HG03432 (cell line): ENCODE measurements around the gene ARHGAP11A.
"Not testable (repeated sequence)": the region's sequence is repeated elsewhere in the genome, so short reads cannot be mapped to it uniquely, and the experiment has no call there.

Experiments
- ATAC-seq: cut with Tn5 transposase; IDR thresholded peaks from one replicate; pipeline ENCODE4 v1.9.1; 2021; ENCODE audit warnings: mild to moderate bottlenecking, moderate library complexity; ENCODE audit not compliant: unreplicated experiment

The ARHGAP11A gene, protein sequence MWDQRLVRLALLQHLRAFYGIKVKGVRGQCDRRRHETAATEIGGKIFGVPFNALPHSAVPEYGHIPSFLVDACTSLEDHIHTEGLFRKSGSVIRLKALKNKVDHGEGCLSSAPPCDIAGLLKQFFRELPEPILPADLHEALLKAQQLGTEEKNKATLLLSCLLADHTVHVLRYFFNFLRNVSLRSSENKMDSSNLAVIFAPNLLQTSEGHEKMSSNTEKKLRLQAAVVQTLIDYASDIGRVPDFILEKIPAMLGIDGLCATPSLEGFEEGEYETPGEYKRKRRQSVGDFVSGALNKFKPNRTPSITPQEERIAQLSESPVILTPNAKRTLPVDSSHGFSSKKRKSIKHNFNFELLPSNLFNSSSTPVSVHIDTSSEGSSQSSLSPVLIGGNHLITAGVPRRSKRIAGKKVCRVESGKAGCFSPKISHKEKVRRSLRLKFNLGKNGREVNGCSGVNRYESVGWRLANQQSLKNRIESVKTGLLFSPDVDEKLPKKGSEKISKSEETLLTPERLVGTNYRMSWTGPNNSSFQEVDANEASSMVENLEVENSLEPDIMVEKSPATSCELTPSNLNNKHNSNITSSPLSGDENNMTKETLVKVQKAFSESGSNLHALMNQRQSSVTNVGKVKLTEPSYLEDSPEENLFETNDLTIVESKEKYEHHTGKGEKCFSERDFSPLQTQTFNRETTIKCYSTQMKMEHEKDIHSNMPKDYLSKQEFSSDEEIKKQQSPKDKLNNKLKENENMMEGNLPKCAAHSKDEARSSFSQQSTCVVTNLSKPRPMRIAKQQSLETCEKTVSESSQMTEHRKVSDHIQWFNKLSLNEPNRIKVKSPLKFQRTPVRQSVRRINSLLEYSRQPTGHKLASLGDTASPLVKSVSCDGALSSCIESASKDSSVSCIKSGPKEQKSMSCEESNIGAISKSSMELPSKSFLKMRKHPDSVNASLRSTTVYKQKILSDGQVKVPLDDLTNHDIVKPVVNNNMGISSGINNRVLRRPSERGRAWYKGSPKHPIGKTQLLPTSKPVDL

DNA sequence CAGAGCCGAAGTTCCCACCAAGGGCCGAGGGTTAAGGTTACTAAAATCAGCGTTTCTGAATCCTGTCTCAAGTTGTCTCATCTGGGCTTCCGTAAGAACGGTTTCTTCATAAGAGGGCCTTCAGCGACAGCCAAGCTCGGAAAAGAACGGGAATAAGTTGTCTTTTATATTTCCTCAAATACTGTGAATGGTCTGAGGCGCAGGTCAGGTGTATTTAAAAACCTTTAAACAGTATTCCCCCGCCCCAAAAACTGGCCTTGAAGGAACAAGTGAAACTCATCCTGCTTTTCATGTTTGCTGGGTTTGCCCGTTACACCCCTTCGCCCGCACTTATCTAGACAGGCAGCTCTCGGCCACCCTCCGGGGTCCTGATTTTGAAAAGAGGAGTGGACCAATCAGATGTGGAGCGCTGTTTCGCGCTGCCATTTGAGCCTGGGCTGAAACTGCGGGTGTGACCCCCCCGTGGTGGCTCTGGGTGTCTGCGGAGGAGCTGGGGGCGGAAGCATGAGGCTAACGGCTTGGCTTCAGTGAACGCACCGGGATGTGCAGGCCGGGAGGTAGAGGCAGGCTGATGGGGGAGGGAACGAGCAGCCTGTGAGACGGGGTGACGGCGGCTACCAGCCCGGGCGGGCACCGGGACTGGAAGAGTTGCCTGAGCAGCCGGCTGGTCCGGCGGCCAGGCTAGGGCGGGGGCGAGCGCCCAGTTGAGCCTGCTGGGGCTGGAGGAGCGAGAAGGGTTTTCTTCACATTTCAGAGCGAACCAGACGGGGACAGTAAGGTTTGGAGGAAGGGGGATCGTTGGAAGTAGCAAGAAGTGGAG lies at the start of gene ARHGAP11A:
Gene ARHGAP11A, plus strand, starts transcription at position 454 of the 820 bp plus-strand sequence. CDS start 708 bp downstream, outside the sequence.
- ATAC-seq: peak; percentile 83

DNA sequence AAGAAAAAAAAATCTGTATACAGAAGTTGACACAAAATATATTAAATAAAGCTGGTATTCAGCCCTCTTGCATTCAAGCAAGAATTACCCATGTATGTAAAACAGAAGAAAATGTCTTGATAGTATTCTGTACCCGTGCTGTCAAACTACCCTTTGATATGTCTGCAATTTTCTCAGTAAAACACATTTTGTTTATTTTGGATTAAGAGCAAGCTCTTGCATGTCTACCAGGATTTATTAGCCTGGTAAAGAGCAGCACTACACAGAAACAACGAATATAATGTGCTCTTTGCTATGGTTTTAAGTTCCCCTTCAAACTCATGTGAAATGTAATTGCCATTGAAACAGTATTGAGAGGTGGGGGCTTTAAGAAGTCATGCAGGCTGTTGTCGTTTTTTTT lies 46.3 kb upstream of the ARHGAP11A start:
- ATAC-seq: not testable (repeated sequence)

DNA sequence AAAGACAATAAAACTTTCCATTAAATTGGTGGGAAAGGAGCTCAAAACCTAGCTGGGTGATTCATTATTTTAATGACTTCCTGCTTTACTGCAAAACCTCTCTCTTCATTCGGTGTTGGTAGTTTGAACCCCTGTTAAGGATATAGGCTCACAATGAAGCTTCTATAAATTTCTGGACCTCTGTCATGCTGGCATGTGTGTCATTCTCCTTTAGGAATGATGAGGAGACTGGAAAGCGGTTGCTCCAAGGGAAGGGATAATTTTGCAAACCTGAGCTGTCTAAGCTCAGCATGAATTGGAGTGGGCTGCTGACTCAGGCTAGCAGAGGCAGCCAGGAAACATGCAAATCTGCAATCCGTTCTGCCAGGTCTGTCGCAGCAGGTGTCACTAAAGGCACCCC lies 36.8 kb upstream of the ARHGAP11A start:
- not testable (repeated sequence) for ATAC-seq

DNA sequence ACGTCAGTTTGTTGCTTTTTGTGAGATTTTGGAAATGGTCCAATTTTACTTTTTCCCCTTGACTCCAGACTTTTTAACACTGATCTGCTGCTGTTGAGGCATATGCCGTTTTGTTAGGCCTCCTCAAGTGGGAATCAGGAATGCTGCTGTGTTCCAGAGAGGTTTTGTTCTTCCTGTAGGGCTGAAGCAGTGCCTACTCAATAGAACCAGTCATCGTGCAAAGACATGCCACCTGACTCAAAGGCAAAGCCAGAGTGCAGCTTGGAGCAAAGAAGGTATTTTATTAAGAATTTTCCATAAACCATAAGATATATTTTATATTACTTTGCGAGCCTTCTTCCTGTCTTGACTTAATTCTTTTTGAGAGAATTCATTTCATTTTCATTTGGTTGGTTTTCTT lies 29.5 kb upstream of the ARHGAP11A start:
- ATAC-seq: not testable (repeated sequence)

DNA sequence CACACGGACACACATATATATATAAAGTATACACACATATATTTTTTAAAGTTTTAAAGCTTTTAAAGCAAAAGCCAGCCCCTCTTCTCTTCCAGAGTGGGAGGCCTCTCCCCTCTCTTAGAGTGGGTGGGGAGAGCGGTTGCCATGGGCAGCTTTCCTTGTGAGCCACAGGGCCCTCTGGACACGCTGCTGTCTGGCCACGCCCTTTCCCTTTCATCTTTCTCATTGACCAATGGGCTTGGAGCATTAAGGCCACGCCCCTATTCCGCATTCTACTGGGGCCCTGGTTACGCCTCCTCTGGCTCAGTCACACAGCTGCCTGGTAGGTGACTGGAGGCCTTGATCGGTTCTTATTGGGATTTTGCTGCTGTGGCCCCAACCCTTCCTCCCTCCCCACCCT lies 22.2 kb upstream of the ARHGAP11A start, which contains the start of gene GOLGA8N:
Gene GOLGA8N, plus strand, starts transcription at position 306 of the 400 bp plus-strand sequence.
- not testable (repeated sequence) for ATAC-seq

DNA sequence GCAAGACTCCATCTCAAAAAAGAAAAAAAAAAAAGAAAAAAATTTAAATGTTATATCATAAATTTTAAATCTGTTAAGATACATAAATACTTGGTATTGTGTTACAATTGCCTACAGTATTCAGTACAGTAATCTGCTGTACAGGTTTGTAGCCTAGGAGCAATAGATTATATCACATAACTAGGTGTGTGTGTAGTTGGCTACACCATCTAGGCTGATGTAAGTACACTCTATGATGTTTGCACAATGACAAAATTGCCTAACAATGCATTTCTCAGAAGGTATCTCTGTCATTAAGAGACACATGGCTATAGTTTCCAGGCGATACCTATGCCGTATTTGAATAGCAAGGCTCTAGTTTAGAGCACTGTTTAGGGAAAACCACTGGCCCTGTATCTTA lies 5.8 kb upstream of the ARHGAP11A start:
- not testable (repeated sequence) for ATAC-seq

DNA sequence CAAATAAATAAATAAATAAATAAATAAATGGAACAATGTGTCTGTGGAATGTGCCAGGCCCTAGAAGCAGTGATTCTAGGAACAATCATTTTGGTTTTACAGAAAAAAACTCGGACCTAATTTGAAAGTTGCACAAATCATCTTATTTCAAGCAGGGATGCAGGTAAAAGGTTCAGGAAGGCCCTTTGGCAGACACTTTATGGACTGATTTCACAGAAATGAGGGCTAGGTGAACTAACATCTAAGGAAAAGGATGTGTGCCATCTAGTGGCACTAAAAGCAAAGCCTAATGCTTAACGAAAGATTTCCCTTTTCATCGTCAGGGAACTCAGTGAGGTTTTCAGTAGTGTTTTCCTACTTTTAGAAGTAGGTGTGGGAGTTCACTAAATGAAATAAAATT lies 4.6 kb upstream of the ARHGAP11A start:
- ATAC-seq: not testable (repeated sequence)

DNA sequence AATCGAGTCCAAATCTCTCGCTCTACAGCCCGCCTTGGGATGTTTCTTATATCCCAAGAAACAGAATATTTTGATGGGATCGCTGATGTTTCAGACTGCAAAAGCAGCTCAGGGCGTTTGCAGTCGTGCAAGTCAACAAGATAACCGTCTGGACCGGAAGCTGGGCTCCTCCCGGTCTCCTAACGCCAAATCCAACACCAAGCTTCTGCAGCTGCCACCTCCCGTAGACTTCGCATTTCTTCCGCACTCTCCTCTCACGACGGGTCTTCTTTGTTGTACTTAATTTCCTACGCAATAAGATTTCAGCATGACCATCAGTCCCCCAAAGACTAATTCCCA lies 623 bp upstream of the ARHGAP11A start:
- peak; percentile 27 for ATAC-seq

DNA sequence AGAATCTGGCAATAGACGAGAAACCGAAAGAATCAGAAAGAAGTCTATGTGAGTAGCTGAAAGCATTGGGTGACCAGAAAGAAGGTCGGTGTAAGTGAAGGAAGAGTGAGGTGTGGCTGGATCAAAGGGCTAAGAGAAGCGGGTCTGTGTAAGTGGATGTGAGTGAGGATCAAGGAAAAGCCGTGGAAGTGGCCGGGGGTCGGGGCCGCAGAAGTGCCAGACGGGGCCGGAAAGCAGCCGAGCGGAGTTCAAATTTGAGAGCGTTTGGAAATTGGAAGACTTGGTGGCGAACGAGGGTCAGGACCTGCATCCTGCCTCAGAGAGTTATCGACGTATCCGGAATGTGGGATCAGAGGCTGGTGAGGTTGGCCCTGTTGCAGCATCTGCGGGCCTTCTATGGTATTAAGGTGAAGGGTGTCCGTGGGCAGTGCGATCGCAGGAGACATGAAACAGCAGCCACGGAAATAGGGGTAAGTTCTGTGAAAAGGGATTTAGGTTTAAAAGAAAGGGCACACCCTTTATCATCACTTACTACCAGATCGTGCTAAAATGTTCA lies 645 bp downstream of the ARHGAP11A start:
- peak; percentile 25 for ATAC-seq

DNA sequence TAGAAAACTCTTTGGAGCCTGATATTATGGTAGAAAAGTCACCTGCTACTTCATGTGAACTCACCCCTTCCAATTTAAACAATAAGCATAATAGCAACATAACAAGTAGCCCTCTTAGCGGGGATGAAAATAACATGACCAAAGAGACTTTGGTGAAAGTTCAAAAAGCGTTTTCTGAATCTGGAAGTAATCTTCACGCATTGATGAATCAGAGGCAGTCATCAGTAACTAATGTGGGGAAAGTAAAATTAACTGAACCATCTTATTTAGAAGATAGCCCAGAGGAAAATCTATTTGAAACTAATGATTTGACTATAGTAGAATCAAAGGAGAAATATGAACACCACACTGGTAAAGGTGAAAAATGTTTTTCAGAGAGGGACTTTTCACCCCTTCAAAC lies 21.1 kb downstream of the ARHGAP11A start:
- ATAC-seq: no peak

DNA sequence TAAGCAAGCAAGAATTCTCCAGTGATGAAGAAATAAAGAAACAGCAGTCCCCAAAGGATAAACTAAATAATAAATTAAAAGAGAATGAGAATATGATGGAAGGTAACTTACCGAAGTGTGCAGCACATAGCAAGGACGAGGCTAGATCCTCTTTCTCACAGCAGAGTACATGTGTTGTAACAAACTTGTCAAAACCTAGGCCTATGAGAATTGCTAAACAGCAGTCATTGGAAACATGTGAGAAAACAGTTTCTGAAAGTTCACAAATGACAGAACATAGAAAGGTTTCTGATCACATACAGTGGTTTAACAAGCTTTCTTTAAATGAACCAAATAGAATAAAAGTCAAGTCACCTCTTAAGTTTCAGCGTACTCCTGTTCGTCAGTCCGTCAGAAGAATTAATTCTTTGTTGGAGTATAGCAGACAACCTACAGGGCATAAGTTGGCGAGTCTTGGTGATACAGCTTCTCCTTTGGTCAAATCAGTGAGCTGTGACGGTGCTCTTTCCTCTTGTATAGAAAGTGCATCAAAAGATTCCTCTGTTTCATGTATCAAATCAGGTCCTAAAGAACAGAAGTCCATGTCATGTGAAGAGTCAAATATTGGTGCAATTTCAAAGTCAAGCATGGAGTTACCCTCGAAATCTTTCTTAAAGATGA lies 21.7 kb downstream of the ARHGAP11A start:
- no peak for ATAC-seq

DNA sequence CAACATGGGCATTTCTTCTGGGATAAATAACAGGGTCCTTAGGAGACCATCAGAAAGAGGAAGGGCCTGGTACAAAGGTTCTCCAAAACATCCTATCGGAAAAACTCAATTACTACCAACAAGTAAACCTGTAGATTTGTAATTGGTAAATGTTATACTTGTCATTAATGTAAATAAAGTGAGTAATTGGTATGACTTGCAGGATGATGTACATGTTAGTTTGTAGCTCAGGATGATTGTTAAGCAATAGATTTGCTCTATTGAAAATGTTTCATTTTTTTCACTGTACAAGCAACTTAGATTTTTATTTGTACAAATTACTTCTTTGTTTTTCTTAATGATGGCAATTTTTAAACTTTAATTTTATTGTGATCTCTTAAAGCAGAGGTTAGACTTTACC lies 22.4 kb downstream of the ARHGAP11A start:
- ATAC-seq: no peak

DNA sequence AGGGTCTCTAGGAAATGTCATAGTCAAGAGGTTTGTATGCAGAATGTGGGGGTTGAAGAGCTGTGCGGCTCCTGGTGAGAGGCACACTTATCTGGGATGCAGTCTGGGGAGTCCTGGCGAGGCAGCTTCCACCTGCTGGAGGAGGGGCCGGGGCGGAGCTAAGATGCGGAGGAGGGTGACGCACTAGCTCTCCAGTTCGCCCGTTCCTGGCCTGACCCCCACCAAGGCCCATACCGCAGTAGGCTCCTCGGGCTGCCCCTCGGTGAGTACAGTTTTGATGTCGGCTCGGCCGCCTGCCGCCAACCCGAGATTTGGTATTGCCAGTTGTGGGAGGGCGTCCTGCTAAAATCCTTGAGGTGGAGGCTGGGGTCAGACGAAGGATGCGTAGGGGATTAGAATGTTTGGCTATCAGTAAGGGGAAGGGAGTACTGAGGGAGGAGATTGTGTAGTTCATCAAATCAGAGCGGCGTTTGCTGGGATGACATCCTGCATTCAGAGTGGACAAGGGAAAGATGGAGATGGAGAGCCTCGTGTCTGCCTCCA lies 26.3 kb downstream of the ARHGAP11A start, which contains the start of gene SCG5:
Gene SCG5, plus strand, starts transcription at position 194 of the 543 bp plus-strand sequence. CDS start 1,883 bp downstream, outside the sequence.
- ATAC-seq: no peak

DNA sequence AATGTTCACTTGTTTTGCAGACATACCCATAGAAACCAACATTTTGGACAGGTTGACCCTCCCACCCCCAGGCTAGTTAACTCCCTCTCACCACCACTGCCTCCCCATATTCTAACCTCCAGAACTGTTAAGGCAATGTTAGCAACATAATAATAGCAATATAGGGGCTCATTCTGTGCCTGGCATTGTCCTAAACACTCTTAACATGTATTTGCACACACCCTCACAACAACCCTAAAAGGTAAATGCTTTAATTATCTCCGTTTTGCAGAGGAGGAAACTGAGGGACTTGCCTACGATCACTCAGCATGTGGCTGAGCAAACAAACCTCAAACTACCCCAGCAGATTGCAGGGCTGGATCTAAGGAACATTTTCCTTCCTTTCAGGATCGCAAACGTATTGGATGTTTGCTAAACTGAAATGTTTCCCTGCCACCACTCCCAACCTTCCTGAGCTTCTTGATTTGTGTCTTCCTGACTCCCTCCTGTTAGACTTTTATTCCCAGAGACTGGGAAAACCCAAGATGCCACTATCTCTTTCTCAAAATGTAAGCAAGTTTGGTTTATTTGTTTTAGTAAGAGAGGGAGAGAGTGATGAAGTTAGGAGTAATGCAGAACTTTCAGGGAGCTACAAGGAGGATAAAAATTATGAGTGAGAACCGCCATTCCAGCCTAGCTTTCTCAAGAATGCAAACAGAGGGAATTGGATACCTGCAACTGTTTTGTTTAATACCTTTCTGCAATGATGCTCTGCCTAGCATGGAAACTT lies 27.5 kb downstream of the ARHGAP11A start:
- ATAC-seq: no peak

DNA sequence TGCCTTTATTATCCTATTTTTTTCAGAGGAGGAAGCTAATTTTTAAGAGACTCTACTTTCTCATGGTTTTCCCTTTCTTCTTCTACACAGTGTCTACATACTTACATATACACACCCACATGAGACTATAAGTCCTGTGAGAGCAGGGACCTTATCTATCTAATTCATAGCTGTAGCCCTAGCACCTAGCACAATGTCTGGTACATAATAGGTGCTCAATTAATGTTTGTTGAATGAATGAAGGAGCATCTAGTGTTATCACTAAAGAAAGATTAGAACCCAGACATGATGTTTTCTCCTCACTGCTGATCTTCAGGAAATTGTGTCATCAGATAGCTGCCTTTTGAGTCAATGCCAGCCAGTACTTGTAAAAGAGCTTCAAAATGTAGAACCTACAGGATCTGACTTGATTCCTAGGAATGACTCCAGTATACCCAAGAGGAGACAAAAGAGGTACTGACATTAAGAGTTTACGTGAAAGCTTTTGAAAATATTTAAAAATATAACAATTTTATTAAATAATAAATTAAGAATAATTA lies 28.7 kb downstream of the ARHGAP11A start:
- no peak for ATAC-seq

DNA sequence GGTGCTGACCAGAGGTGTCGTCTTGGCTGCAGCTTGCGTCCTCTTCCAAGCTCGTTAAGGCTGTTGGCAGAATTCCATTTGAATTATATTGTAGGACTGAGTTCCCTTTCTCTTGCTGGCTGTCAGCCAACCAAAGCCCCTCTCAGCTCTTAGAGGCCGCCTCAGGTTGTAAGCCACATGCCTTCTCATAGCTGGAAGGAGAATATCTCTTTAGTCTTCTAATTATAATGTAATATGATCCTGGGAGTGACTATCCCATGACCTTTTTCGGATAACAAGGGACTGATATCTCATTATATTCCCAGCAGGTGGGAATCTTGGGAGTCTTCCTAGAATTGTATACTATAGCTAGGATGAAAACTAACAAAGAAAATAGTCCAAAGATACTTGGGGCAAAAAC lies 31.0 kb downstream of the ARHGAP11A start:
- no peak for ATAC-seq

DNA sequence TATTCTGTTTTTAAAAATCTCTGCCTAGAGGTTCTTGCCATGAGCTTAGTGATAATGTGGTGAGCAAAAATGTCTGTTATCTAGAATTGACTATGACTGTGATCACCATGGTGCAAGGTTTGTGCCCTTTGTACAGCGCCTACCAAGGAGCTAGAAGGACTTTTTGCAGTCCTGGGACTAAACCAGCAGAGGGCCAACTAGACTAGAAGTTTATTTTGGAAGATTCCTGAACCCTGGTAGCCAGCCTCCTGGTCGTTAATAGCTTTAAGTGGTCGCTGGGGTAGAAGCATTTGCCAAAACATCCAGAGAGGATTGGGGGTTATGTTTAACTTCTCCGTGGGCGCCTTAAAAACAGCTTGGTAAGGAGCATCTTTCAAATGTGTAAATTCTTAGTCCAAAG lies 34.0 kb downstream of the ARHGAP11A start:
- no peak for ATAC-seq

DNA sequence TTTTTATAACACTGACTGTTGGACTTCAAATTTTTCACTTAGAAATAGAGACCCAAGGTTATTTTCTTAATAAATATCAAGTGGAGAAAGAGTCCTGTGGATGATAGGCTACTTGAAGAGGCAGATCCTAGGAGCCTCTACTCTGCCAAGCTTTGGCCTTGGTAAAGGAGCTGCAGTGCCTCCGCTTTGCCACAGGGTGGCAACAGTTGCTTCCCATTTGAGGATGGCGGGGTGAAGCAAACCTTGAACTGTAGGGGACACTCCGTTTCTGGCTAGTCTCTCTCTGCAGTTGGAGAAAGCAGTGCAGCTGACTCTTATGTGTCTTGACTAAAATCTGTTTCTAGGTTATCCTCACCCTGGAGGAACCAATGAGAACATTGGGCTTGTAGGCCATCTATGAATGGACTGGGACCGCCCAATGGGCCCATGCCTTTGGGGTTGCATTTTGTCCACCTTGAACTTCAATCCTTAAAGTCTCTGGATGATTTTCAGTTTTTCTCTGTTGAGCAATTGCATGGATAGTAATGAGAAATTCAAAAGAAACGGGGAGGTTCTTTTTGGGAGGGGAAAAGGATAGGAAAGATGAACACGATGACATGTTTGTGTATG lies 36.0 kb downstream of the ARHGAP11A start:
- peak; percentile 82 for ATAC-seq
